Kidney tubule cell (primary cell): Measurements from ENCODE around the gene COL8A2.

Experiments used
- DNase-seq: peaks from one replicate; pipeline ENCODE4 v3.0.0-alpha.2; 2018; ENCODE audit warnings: low spot score

Gene COL8A2

DNA sequence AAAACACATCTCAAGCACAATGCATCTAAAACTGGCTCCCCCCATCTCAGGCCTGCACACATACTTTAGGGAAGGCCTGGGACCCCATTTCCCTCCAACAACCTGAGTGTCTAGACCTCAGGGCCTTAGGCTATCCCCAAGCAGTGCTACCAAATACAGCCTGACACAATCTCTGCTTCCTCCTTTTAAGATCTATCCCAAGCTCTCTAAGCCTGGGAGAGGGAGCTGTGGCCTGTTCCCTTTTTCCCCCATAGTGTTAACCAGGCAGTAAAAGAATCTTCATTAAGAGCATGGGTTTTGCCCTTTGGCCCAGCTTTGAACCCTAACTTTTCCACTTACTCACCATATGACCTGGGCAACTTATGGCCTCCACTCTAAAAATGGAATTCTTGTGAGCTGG lies 10.8 kb upstream of the COL8A2 start:
- no peak for DNase-seq

DNA sequence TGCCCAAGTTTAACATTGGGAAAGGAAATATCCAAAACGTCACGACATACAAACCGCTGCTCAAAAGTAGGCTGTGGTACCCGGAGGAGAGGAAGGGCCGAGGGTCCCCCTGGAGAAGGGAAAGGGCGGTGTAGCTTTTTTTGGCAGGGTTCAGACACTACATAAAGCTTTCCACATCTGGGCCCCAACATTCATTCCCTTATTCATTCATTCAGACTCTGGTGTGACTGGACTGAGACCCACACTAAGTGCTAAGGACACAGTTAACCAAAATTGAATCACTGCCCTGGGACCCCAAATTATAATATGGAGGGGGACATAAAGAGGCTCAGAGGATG lies 10.3 kb upstream of the COL8A2 start:
- DNase-seq = no peak

- peak; percentile 47 for DNase-seq
Measured at GRCh38 chr1:36134505-36135329, 9.7 kb upstream of the COL8A2 start.

DNA sequence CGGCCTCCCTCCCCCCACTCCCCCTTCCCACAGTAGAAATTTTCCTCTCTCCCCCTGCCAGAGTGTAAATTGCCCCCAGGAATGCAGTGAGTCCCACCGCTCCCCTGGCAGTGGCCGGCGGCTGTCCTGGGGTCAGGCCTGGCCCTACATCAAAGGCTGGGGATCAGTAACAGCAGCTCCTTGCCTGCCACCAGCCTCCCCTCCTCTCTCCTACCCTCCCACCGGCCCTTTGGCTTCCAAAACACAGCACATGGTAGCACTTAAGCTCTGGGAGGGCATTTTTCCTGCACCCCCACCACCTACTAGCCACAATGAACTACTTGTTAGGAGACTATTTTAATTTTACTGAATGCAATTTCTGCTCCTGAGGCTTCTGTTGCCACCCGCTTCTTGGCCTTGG lies 9.0 kb upstream of the COL8A2 start:
- no peak for DNase-seq

DNA sequence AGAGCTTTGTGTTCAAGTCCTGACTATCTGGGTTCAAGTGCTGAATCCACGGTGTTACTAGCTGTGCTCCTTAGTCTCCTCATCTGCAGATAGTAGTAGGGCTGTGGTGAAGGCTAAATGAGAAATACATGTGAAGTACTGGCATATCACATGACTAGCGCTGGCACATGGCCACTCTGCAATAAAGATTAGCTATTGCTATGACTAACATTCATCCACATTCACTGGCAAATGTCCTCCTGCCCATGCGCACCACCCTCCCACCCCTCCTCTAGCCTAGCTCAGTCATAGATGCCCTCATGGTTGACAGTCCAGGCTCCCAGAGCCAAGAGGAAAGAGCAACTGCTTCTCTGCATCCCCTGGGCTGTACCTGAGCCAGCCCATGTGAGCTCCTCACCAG lies 8.5 kb upstream of the COL8A2 start:
- DNase-seq = peak; percentile 95

DNA sequence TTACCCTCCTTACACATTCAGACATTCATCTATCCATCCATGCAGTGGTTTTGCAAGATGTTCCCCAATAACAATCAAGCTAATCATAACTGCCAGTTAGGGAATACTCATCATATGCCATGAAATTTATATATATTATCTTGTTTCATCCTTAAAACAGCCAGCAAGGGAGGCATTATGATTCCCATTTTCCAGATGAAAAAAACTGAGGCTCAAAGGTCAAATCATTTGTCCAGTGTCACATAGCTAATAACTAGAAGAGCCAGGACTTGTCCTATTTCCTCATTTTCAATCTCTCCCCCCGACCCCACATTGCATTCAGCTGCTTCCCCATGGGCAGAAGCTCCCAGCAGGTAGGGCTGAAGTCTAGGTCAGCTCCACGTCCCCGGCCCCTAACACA lies 7.0 kb upstream of the COL8A2 start:
- DNase-seq = no peak

DNA sequence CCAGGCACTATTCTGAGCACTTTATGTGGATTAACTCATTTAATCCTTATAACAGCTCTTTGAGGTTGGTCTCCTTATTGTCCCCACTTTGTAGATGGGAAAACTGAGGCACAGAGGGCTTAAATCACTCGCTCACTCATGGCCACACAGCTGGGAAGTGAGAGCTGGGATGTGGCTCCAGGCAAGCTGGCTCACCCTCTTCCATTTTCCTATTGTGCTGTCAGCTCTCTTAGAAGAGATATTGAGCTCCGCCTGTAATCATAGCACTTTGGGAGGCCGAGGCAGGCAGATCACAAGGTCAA lies 3.8 kb upstream of the COL8A2 start:
- DNase-seq = no peak

DNA sequence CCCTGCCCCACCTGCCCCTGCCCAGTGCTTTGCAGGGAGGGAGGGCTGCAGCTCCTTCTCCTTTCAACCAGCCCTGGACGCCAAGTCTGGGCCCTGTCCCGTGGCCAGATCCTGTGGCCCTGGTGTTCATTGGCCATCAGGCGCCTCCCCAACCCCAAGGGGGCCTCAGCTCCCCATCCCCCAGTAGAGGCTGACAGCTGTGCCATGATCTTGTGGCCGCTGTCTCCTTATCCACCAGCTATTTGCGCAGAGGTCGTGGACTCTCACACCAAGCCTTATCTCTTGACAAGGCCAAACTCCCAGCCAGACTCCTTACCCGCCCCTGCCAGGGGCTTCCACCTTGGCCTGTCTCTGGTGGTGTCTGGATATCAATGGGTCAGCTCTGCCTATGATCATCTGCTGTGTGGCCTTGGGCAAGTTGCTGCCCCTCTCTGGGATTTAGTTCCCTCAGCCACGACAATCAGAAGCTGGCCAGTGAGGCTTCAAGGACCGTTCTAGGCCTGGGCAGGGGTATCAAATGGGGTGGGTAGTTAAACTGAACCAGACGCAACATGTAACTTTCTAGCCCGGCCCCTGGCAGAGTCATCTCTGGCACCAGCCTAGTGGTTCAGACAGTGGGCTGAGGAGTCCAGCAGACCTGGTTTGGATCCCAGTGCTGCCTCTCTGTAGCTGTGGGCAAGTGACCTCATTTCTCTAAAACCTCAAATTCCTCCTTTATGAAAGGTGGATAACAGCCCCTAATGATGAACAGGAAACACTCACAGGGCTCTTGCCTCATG lies 3.3 kb upstream of the COL8A2 start:
- peak; percentile 63 for DNase-seq

- DNase-seq = no peak
Measured at GRCh38 chr1:36126797-36127500, 1.9 kb upstream of the COL8A2 start.

- DNase-seq = no peak
Measured at GRCh38 chr1:36126005-36126716, 1.1 kb upstream of the COL8A2 start.

- no peak for DNase-seq
Measured at GRCh38 chr1:36124404-36125128, 456 bp downstream of the COL8A2 start.

DNA sequence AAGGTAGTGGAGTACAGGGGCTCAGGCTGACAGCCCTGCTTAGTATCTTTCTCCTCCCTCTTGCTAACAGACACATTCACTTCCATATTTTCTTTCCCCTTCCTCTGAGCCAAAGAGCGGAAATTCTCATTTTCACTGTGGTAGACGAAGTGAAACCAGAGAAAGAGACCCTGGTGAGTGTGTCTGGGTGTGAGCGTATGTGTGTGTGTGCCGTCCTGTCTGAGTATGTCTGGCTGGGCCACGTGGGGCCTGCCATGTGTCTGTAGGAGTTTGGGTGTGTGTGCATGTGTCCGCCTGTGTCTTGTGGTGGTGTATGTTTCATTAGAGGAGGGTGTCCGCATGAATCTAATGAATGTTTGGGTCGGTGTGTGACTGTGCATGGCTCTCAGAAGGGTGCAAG lies 1.7 kb downstream of the COL8A2 start:
- no peak for DNase-seq

GRCh38 chr1:36122062-36123030 lies 2.7 kb downstream of the COL8A2 start:
- DNase-seq = no peak

DNA sequence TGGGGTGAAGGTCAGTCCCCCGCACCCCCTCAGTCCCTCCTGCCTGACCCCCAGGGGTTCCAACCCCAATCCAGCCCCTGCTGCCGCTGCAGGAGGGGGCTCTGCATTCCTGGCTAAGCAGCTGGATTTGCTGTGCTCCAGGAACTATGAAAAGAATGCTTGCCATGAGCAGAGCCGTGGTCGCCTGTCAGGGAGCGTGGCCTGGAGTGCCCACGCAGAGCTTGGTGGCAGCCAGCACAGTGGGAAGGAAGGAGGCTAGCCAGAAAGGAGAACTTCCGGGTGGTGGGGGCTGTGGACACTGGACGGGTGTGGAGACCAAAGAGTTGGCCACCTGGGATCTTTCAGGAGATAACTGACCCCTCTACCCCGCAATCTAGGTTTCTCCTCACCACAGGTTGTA lies 5.6 kb downstream of the COL8A2 start:
- DNase-seq = no peak

DNA sequence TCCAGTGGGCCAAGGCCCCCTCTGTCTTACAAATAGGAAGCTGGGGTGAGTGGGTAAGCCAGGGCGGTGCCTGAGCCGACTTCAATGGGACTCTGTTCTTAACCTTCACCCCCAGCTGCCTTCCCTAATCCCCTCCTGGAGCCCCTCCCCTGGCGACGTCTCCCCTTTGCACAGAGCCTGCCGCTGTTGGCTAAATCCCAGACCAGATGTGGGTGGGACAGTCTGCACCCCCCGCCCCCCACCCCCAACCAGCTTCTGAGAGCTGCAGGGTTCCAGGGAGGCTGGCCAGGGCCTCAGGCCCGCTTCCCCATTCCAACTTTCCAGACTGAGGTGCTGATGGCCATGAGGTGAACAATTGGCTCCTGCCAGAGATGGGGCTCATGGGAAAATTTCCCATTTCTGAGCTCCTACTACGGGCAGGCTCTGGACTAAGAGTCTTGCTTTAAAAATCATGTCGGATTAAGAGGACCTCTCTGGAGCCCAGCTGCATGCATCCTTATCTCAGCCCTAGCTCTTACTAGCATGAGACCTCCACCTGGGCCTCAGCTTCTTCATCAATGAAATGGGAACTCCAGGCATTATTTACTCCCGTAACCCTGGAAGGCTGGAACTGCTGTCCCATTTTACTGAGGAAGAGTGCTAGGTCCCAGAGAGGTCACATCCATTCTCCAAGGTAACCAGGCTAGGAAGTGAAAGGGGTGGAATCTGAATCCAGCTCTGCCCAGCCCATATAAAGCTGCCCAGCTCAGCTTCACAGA lies 6.4 kb downstream of the COL8A2 start:
- DNase-seq = no peak

- no peak for DNase-seq
Measured at GRCh38 chr1:36116901-36117300, 8.1 kb downstream of the COL8A2 start.

DNA sequence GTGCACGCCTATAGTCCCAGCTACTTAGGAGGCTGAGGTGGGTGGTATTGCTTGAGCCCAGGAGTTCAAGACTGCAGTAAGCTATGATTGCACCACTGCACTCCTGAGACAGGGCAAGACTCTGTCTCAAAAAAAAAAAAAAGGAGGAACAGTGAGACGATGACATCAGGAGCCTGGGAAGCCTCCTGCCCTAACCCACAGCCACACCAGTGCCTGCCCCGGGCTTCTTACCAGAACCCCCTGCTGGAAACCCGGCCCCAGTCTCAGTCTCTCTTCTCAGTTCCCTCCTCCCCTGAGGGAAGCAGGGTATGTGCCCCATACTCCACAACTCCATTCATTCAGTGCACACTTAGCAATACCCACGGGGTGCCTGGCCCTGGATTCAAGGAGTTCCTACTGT lies 9.1 kb downstream of the COL8A2 start:
- no peak for DNase-seq

DNA sequence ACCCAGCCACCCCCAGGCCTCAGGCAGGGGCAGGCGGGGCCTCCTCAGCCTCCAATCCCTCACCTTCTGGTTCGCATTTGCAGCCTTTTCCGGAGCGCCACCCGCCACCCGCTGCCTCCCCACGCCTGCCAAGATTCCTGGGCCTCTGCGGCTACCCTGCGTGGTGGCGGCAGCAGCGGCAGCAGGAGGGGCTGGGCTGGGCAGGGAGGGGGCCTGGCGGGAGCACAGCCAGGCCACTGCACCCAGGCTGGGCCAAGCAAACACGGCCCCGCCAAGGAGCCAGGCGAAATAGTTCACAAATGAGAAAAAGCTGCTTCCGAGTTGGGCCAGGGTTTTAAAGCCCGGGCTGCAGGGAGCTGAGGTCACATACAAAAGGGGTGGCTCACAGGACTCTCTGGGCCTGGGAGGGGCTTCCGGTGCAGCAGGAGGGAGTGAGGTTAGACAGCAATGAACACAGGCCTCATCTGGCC lies 9.8 kb downstream of the COL8A2 start:
- no peak for DNase-seq

GRCh38 chr1:36114371-36114770 lies 10.7 kb downstream of the COL8A2 start:
- no peak for DNase-seq

DNA sequence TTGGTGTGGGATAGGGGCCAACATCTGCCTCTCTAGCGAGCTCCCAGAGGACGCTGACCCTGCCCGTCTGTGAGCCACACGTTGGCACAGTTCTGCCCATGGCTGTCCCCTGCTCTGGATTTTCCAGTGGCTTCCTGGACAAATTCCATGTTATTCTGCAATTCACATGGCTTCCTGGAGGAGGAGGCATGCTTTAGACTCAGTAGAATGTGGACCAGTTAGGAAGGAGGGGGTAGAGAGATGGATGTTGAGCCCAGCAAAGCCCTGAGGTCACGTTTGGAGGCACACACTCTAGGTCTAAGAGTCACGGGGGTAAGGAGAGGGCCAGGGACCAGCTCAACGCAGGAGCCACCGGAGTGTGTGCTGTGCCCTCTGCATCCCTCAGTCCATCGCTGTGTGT lies 12.2 kb downstream of the COL8A2 start:
- no peak for DNase-seq
